Right atrium auricular region (tissue), 2 donors: ENCODE measurements around the gene RNF166. TPM values are rescaled to one million over a fixed set of nuclear protein-coding genes. Genes with fewer than 3 reads are reported as not detected.

Experiments
- DNase-seq: peaks from one replicate; pipeline ENCODE4 v3.0.0-alpha.2; 2019; ENCODE audit warnings: low spot score
- H3K27ac ChIP-seq, 2 donors: fragments of 200-600 bp; sonication (generic); 1 replicate in 1 of 2; 2 replicates in 1 of 2; pipeline ENCODE4 v1.5.1; 2016 to 2019
- H3K27me3 ChIP-seq, 2 donors: fragments of 200-600 bp; sonication (generic); one replicate each; pipeline versions ENCODE4 v1.5.1 to v1.6.0; 2017 to 2019
- H3K36me3 ChIP-seq: fragments of 200-600 bp; sonication (generic); one replicate; pipeline ENCODE4 v1.5.1; 2016
- H3K4me1 ChIP-seq, 2 donors: fragments of 200-600 bp; sonication (generic); one replicate each; pipeline versions ENCODE4 v1.5.1 to v1.6.0; 2017 to 2019
- H3K4me3 ChIP-seq, 2 donors: fragments of 200-600 bp; sonication (generic); 1 replicate in 1 of 2; 2 replicates in 1 of 2; pipeline ENCODE4 v1.5.1; 2017 to 2019; ENCODE audit warnings: mild to moderate bottlenecking in 1 of 2, moderate library complexity in 1 of 2
- H3K9me3 ChIP-seq, 2 donors: fragments of 200-600 bp; sonication (generic); one replicate each; pipeline ENCODE4 v1.5.1; 2019
- CTCF ChIP-seq, 2 donors: fragments of 200-600 bp; sonication (generic); IDR thresholded peaks; one replicate each; pipeline ENCODE4 v1.5.1; 2019; ENCODE audit warnings: antibody characterized with exemption in 2 of 2
- total RNA-seq, 2 donors: library from RNA; depleted of rRNA; stranded (reverse); fragments of >200 nt; gene quantifications; one replicate each; pipeline ENCODE4 v1.1.0, GENCODE V29; 2016

RNF166 gene
- total RNA-seq, 2 donors from 2014 or later, result 16.9 to 19.4 TPM

- no peak overlapping the region for H3K4me3 ChIP-seq
- no peak for DNase-seq
- no peaks in the 10 kb centered on the region for H3K9me3 ChIP-seq
- TF ChIP-seq CTCF (IDR thresholded peaks at IDR 0.05), result no peak
- no peaks in the 10 kb centered on the region for H3K36me3 ChIP-seq
- H3K27ac ChIP-seq, result no peak overlapping the region
- H3K27me3 ChIP-seq, result no peaks in the 10 kb centered on the region
- H3K4me1 ChIP-seq, result peaks cover 0 to 40% of the 10 kb centered on the region in 2 donors
Observed at GRCh38 chr16:88687254-88687576, 19.0 kb downstream of the RNF166 start.

GRCh38 chr16:88686439-88687253, 19.6 kb downstream of the RNF166 start, which contains the start of gene SNAI3:
Gene SNAI3, minus strand, starts transcription at chr16:88686507. Its CDS starts 101 bp downstream, at chr16:88686406.
- no peaks in the 10 kb centered on the region for H3K9me3 ChIP-seq
- H3K36me3 ChIP-seq, result no peaks in the 10 kb centered on the region
- peak within 1 kb of the TSS; percentile 15 to 70 for H3K27ac ChIP-seq
- no peak for TF ChIP-seq CTCF (IDR thresholded peaks at IDR 0.05)
- H3K27me3 ChIP-seq, result no peaks in the 10 kb centered on the region
- peaks cover 0 to 40% of the 10 kb centered on the region in 2 donors for H3K4me1 ChIP-seq
- DNase-seq, result peak; percentile 73
- peak within 1 kb of the TSS; percentile 52 to 64 for H3K4me3 ChIP-seq

GRCh38 chr16:88686062-88686438, 20.2 kb downstream of the RNF166 start:
- peak overlapping the region; percentile 52 to 64 for H3K4me3 ChIP-seq
- peak overlapping the region; percentile 15 to 70 for H3K27ac ChIP-seq
- no peaks in the 10 kb centered on the region for H3K36me3 ChIP-seq
- H3K27me3 ChIP-seq, result peaks cover 0 to 3% of the 10 kb centered on the region in 2 donors
- no peak for TF ChIP-seq CTCF (IDR thresholded peaks at IDR 0.05)
- no peak for DNase-seq
- no peaks in the 10 kb centered on the region for H3K9me3 ChIP-seq
- peaks cover 0 to 40% of the 10 kb centered on the region in 2 donors for H3K4me1 ChIP-seq

GRCh38 chr16:88685156-88686061, 20.8 kb downstream of the RNF166 start:
- H3K9me3 ChIP-seq, result no peaks in the 10 kb centered on the region
- no peak for DNase-seq
- H3K4me1 ChIP-seq, result peaks cover 0 to 40% of the 10 kb centered on the region in 2 donors
- no peaks in the 10 kb centered on the region for H3K36me3 ChIP-seq
- peak in 1 of 2 donors; percentile 57 for TF ChIP-seq CTCF (IDR thresholded peaks at IDR 0.05)
- peak overlapping the region; percentile 15 to 70 for H3K27ac ChIP-seq
- peak overlapping the region; percentile 52 to 64 for H3K4me3 ChIP-seq
- H3K27me3 ChIP-seq, result peaks cover 0 to 4% of the 10 kb centered on the region in 2 donors

DNA sequence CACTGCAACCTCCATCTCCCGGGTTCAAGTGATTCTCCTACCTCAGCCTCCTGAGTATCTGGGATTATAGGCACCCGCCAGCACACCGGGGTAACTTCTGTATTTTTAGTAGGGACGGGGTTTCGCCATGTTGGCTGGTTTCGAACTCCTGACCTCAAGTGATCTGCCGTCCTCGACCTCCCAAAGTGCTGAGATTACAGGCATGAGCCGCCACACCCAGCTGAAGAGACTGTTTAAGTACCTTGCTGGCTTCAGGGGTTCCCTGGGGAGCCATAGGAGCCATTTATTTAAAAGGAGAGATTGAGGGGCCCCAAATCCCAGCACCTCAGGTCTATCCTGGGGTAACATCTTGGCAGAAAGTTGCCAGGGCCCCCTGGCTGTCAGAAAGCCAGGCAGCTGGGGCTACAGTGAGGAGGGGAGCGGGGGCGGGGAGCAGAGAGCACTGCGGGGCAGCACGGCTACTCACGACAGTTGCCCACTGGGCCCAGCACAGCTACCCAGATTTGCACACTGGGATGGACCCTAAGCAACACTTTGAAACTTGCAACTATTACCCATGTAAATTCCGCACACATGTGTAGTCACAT, 21.5 kb downstream of the RNF166 start:
- Histone ChIP-seq H3K4me3 (no peak overlapping the region), H3K9me3 (no peaks in the 10 kb centered on the region), H3K4me1 (peaks cover 0 to 40% of the 10 kb centered on the region in 2 donors), H3K27me3 (peaks cover 0 to 4% of the 10 kb centered on the region in 2 donors), H3K27ac (no peak overlapping the region), H3K36me3 (no peaks in the 10 kb centered on the region)
- no peak for DNase-seq
- no peak for TF ChIP-seq CTCF (IDR thresholded peaks at IDR 0.05)
